Stimulated activated CD4-positive, alpha-beta T cell treated with anti-CD3 and anti-CD28 coated beads, Interleukin-12 subunit alpha, Interleukin-12 subunit beta, amount 100 ng/mL, for 48 hours (primary cell): ENCODE results near the gene DYNLT1.
"Not testable (repeated sequence)": the region's sequence is repeated elsewhere in the genome, so short reads cannot be mapped to it uniquely, and the experiment has no call there.

Source experiments
- DNase-seq, 3 donors: peaks; one replicate each; pipeline ENCODE4 v3.0.0-alpha.2; 2020; ENCODE audit warnings: low read depth in 2 of 3, low spot score in 1 of 3

The DYNLT1 gene

DNA sequence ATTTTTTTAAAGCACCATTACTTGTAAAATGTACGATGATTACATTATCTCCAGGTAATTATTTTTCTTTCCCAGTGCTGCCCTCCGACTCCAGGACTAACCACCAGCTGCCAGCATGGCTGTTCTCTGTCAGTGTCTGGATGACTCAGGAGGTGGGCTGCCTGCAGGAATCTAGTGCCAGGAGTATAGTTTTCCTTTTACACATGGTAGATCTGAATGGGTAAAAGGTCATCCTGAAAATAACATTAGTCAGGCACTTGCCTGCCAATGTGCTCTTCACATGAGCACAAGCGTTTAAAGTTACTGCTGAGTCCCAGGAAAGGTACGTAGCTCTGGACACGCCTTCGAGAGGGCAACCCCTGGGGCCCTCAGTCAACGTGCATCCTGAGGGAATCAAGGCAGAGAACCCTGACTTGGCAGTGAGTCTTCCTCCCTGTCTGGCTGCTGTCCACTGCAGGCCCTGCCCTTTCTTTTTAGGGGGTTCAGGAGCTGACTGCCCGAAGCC lies 2.4 kb downstream of the DYNLT1 start:
- no peak for DNase-seq

GRCh38 chr6:158640519-158640918 lies 4.0 kb downstream of the DYNLT1 start:
- no peak for DNase-seq

DNA sequence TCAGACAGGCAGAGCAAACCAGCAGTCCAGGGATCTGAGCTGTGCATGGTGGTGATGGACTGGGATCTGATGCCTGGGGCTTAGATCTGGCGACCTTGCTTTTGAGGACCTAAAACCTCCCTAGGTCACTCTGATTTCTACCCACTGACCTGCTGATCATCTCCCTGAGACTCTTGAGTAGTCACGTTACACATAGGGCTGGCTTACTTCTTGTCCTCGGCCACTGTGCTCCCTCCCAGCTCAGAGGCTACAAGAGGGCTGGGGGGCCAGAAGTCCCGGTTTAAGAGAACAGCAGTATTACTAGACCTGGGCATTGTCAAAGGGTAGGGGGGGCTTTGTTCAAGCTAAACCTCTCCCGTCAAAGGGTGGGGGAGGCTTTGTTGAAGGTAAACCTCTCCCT lies 5.5 kb downstream of the DYNLT1 start:
- DNase-seq, result no peak

GRCh38 chr6:158638324-158638854 lies 6.2 kb downstream of the DYNLT1 start:
- no peak for DNase-seq

DNA sequence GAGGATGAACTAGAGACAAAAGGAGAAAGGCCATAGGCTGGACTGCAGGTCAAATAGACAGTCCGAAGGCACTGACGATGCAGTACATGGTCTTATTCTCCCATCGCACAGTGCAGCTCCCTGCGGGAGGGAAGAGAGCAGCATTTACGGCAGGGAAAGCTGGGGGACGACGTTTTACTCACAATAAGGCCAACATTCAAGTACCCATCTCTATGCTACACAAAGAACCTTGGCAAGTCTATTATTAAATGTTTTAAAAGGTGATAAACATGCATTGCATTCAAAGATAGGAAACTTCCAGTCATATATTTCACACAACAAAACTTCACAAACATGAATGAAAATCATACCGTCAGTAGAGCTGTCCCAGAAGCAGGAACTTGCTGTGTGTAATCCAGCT lies 7.8 kb downstream of the DYNLT1 start:
- no peak for DNase-seq

GRCh38 chr6:158635427-158636073 lies 9.0 kb downstream of the DYNLT1 start:
- DNase-seq, result no peak

- DNase-seq, result no peak
Observed at GRCh38 chr6:158634695-158635426, 9.7 kb downstream of the DYNLT1 start.

GRCh38 chr6:158633127-158633526 lies 11.4 kb downstream of the DYNLT1 start:
- DNase-seq, result no peak

DNA sequence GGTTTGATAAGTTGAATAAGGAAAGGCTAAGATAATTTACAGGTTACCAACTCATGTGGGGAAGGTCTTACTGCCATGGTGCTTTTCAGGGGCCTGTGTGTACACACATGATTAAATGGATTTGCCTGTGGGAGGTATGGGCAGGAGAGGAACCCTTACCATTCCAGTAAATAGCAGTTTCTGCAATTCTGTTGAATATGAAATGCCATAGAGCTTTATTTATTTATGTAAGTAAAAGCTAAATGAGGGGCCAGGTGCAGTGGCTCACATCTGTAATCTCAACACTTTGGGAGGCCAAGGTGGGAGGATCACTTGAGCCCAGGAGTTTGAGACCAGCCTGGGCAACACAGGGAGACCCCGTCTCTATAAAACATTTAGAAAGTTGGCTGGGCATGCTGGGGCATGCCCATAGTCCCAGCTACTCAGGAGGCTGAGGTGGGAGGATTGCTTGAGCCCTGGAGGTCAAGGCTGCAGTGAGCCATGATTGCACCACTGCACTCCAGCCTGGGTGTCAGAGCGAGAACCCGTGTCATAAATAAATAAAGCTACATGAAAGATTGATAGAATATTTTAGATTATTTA lies 11.9 kb downstream of the DYNLT1 start:
- not testable (repeated sequence) for DNase-seq

GRCh38 chr6:158631678-158632537 lies 12.6 kb downstream of the DYNLT1 start:
- DNase-seq, result no peak

GRCh38 chr6:158630938-158631616 lies 13.5 kb downstream of the DYNLT1 start:
- DNase-seq, result no peak

DNA sequence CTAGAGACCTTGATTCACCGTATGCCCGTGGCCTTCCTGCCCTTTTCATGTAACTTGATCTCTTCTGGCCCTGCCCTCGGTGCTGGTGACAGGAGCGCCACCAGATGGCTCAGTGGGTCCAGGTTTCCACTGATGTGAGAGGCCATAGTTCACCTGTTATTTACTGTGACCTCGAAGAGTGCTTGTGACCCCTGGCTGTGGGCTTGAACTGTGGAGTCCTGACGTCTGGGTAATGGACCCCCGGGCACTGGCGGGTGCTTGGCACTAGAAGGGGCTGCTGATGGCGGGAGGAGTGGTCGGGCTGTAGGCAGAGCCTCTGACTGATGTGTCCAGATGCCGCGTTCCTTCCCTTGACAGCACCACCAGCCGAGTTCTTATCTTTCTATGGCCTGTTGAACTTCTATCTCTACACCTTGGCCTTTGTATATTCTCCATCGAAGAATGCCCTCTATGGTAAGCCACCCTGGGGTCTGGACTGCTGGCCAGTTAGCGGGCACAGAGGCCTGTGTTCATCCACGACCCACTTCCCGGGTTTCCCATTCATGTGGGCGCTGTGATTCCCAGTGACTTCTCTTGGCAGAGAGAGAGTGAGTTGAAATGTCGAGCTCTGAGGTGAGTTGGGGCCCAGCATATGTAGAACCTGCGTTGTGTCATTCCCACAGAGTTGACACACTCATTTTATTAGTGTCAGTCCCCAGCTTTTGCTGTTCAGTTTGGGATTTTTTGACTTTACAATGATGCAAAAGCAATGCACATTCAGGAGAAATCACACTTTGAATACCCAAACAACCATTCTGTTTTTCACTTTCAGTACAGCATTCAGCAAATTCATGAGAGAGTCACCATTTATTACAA lies 14.9 kb downstream of the DYNLT1 start:
- DNase-seq, result no peak

- no peak for DNase-seq
Observed at GRCh38 chr6:158628542-158628941, 16.0 kb downstream of the DYNLT1 start.

DNA sequence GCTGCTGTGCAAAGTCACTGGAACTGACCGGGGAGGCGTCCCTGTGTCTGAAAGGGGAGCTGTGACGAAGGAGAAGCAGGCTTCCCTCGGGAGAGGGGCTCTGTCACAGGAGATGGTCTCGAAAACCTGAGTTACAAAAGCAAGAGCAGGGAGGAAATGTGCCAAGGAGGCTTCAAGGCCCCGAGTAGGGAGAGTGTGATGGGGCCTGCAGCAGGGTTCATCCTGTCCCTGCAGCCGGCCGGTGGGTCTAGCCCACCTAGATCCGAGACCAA lies 16.7 kb downstream of the DYNLT1 start:
- no peak for DNase-seq

GRCh38 chr6:158627168-158627939 lies 17.2 kb downstream of the DYNLT1 start:
- DNase-seq, result no peak

DNA sequence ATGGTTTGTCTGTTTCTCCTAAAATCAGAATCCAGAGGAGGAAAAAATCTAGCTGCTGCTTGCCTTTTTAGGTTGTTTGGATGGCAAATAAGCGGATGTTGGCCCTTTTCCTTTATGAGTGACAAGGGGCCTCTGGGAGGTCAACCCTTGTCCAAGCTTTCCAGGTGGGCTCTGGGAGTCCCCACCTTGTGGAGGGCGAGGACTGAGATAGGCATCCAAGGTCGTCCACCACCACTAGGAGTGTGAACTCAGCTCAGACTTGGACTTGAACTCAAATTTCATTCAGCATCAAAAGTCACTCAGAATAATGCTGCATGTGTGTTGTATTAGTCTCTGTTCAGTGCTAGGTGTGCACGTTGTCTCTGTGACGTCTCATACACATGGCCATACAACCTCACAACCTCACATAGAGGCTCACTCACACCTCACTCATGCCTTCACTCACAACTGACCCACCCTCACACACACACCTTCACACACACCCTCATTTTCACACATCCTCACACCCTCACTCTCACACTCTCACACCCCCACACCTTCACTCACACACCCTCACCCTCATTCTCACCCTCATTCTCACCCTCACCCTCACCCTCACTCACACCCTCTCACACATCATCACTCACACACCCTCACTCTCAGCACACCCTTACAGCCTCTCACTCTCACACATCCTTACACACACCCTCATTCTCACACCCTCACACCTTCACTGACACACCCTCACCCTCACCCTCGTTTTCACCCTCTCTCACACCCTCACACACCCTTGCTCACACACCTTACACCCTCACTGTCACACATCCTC lies 18.0 kb downstream of the DYNLT1 start:
- DNase-seq, result no peak

DNA sequence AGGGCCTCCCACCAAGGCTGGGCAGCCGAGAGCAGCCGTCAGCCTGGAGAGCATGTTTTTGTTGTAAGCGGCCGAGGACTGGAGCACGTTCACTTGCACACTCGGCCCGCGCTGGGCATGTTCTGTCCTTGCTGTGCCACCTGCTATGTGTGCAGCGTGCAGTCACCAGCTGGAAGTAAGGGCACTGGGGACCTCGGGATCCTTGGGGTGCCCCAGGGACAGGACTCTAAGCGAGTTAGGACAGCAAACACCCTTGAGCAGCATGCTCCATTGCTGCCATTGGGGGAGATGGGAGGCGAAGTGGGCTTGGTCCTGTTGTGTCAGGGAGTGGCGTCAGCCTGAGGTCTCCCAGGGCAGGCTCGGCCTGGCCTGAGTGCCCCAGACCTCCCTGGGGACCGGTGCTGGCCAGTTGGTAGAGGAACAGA lies 18.6 kb downstream of the DYNLT1 start:
- no peak for DNase-seq
